Measurements from ENCODE around the gene RNF212B. TPM values are rescaled to one million over a fixed set of nuclear protein-coding genes. Genes with fewer than 3 reads are reported as not detected.

Gene RNF212B
- polyA plus RNA-seq, 2 of the 4 experiments (the other 2 are of a cell fraction), result not detected

DNA sequence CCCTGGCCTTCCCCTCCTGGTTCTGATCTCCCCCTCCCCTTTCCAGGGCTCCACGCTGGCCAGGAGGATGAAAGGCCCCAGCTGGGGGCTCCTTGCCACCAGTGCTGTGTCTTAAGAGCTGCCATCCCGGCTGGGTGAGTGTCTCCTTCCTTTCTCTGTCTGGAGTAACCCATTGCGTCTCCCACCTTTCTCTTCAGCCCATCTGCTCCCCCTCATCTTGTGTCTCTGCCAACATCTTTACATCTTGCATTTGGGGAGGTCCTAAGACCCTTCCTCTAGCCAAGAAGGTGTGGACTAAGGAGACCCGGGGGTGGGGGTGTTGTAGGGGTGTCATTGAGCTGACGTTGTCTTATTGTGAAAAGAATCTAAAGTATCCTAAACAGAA lies 69.4 kb downstream of the RNF212B start:
- ChIA-PET CTCF (interaction anchor here (0.7 to 3.8 kb wide), 9 partner anchors 11 to 257 kb away, joined by 3 to 11 read pairs (median 4); partner anchors contain the start of genes PABPN1 and SLC22A17), POLR2A (interaction anchor here (0.6 to 4.5 kb wide), 8 partner anchors 9 to 350 kb away, joined by 3 to 64 read pairs (median 6); partner anchors contain the start of genes ACIN1, C14orf119, HAUS4 and HOMEZ)
- no peak for FAIRE-seq
- peak; percentile 51 for TF ChIP-seq KDM5A (IDR thresholded peaks at IDR 0.05)
- TF ChIP-seq PHF8 (IDR thresholded peaks at IDR 0.05; ENCODE audit: borderline replicate concordance, low read depth), result 0 out of 2 replicates have a peak, but pooled peaks have one; percentile 28
- TF ChIP-seq, protein P1, sequence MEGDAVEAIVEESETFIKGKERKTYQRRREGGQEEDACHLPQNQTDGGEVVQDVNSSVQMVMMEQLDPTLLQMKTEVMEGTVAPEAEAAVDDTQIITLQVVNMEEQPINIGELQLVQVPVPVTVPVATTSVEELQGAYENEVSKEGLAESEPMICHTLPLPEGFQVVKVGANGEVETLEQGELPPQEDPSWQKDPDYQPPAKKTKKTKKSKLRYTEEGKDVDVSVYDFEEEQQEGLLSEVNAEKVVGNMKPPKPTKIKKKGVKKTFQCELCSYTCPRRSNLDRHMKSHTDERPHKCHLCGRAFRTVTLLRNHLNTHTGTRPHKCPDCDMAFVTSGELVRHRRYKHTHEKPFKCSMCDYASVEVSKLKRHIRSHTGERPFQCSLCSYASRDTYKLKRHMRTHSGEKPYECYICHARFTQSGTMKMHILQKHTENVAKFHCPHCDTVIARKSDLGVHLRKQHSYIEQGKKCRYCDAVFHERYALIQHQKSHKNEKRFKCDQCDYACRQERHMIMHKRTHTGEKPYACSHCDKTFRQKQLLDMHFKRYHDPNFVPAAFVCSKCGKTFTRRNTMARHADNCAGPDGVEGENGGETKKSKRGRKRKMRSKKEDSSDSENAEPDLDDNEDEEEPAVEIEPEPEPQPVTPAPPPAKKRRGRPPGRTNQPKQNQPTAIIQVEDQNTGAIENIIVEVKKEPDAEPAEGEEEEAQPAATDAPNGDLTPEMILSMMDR (IDR thresholded peaks at IDR 0.05), result no peak
- TF ChIP-seq, protein P2, sequence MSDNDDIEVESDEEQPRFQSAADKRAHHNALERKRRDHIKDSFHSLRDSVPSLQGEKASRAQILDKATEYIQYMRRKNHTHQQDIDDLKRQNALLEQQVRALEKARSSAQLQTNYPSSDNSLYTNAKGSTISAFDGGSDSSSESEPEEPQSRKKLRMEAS (IDR thresholded peaks at IDR 0.05), result no peak
- Histone ChIP-seq H3K9me3 (no peaks in the 10 kb centered on the region), H3K4me1 (peaks cover 29% of the 10 kb centered on the region), H3K27ac (peak overlapping the region; percentile 95 to 96), H3K4me2 (peak overlapping the region; percentile 94), H3K4me3 (peak overlapping the region; percentile 74)
- ATAC-seq, result peak in 1 of 2 experiments; percentile 11; a peak in 4 of 6 replicates
- DNase-seq (ENCODE audit: low read depth in 1 of 2, low spot score in 1 of 2), result no peak
- WGBS (ENCODE audit: missing lambda C conversion rate), result 3% methylated on average over 5 of the region's 5 CpGs

DNA sequence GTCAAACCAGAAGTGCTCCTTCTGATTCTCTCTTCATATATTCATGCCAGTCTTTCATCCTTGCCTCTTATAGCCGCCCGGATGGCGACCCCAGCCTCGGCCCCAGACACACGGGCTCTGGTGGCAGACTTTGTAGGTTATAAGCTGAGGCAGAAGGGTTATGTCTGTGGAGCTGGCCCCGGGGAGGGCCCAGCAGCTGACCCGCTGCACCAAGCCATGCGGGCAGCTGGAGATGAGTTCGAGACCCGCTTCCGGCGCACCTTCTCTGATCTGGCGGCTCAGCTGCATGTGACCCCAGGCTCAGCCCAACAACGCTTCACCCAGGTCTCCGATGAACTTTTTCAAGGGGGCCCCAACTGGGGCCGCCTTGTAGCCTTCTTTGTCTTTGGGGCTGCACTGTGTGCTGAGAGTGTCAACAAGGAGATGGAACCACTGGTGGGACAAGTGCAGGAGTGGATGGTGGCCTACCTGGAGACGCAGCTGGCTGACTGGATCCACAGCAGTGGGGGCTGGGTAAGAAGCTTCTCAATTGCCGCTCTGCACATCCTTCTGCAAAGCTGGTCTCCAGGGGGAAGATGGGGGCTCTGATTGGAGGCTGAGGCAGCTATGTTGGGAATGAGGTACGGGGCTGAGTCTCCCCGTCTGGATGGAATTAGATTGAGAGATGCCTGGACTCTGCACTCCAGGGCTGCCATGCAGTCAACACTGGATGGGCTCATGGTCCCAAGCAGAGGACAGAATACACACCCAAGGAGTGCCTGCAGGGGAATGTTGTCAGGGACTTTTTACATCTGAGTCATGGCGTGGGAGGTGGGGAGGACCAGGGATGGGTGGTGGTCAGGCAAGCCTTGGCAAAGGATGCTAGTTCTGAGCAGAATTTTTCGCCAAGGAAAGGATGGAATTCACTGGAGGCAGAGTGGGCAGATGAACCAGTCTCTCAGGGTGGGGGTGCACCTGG lies 70.2 kb downstream of the RNF212B start:
- Histone ChIP-seq H3K4me2 (peak overlapping the region; percentile 94), H3K9me3 (no peaks in the 10 kb centered on the region), H3K4me3 (peak overlapping the region; percentile 74), H3K27ac (peak overlapping the region; percentile 95 to 96; a peak in 5 of 6 replicates), H3K4me1 (peaks cover 28% of the 10 kb centered on the region)
- TF ChIP-seq RAD21 (conservative IDR thresholded peaks at IDR 0.05 in 1 of 2, IDR thresholded peaks at IDR 0.05 in 1 of 2) (no peak), ZNF302 (CRISPR knock-in tag; IDR thresholded peaks at IDR 0.05) (no peak), BHLHE40 (IDR thresholded peaks at IDR 0.05; ENCODE audit: low read depth, low read length) (no peak), GATA3 (IDR thresholded peaks at IDR 0.05; ENCODE audit: borderline replicate concordance) (no peak), HOXB13 (CRISPR knock-in tag; IDR thresholded peaks at IDR 0.05; ENCODE audit: low read depth) (no peak), EHF (CRISPR knock-in tag; IDR thresholded peaks at IDR 0.05) (no peak), EP300 (IDR thresholded peaks at IDR 0.05) (no peak), RCOR1 (IDR thresholded peaks at IDR 0.05; ENCODE audit: low read depth, low read length) (no peak), MAFK (IDR thresholded peaks at IDR 0.05; ENCODE audit: partially characterized antibody) (no peak), HOXA7 (CRISPR knock-in tag; IDR thresholded peaks at IDR 0.05) (no peak), JUNB (IDR thresholded peaks at IDR 0.05) (no peak), CBX8 (IDR thresholded peaks at IDR 0.05) (no peak), ZSCAN20 (CRISPR knock-in tag; IDR thresholded peaks at IDR 0.05) (no peak), HOXB5 (CRISPR knock-in tag; IDR thresholded peaks at IDR 0.05) (no peak)
- TF ChIP-seq, protein P3, sequence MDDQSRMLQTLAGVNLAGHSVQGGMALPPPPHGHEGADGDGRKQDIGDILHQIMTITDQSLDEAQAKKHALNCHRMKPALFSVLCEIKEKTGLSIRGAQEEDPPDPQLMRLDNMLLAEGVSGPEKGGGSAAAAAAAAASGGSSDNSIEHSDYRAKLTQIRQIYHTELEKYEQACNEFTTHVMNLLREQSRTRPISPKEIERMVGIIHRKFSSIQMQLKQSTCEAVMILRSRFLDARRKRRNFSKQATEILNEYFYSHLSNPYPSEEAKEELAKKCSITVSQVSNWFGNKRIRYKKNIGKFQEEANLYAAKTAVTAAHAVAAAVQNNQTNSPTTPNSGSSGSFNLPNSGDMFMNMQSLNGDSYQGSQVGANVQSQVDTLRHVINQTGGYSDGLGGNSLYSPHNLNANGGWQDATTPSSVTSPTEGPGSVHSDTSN (IDR thresholded peaks at IDR 0.05), result no peak
- TF ChIP-seq, protein P4, sequence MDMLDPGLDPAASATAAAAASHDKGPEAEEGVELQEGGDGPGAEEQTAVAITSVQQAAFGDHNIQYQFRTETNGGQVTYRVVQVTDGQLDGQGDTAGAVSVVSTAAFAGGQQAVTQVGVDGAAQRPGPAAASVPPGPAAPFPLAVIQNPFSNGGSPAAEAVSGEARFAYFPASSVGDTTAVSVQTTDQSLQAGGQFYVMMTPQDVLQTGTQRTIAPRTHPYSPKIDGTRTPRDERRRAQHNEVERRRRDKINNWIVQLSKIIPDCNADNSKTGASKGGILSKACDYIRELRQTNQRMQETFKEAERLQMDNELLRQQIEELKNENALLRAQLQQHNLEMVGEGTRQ (IDR thresholded peaks at IDR 0.05), result no peak
- TF ChIP-seq, protein P5, sequence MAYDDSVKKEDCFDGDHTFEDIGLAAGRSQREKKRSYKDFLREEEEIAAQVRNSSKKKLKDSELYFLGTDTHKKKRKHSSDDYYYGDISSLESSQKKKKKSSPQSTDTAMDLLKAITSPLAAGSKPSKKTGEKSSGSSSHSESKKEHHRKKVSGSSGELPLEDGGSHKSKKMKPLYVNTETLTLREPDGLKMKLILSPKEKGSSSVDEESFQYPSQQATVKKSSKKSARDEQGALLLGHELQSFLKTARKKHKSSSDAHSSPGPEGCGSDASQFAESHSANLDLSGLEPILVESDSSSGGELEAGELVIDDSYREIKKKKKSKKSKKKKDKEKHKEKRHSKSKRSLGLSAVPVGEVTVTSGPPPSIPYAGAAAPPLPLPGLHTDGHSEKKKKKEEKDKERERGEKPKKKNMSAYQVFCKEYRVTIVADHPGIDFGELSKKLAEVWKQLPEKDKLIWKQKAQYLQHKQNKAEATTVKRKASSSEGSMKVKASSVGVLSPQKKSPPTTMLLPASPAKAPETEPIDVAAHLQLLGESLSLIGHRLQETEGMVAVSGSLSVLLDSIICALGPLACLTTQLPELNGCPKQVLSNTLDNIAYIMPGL (CRISPR knock-in tag; IDR thresholded peaks at IDR 0.05; ENCODE audit: borderline replicate concordance), result no peak
- DNase-seq (ENCODE audit: low read depth in 1 of 2, low spot score in 1 of 2) (peak in 1 of 2 experiments; percentile 12), FAIRE-seq (no peak), ATAC-seq (no peak)
- ChIA-PET POLR2A (interaction anchor here (1.4 to 4.5 kb wide), 3 partner anchors 8 to 213 kb away, joined by 6 to 64 read pairs (median 9); partner anchors contain the start of genes ACIN1, C14orf119 and PABPN1), CTCF (interaction anchor here (0.6 to 3.8 kb wide), 9 partner anchors 12 to 793 kb away, joined by 3 to 11 read pairs (median 4); partner anchors contain the start of genes PABPN1 and SLC22A17)
- 79% methylated on average over 18 of the region's 22 CpGs for WGBS (ENCODE audit: missing lambda C conversion rate)
